ENCODE measurements around the gene PAGR1. TPM values are rescaled to one million over a fixed set of nuclear protein-coding genes. Genes with fewer than 3 reads are reported as not detected.

PAGR1 gene
- polyA plus RNA-seq, 4 donors: 36.9 to 46.0 (median 43.1) TPM

- DNase-seq (no peak), FAIRE-seq (no peak)
- Histone ChIP-seq H3K4me3 (ENCODE audit: low read depth in 1 of 3, low read length in 3 of 3) (no peak overlapping the region), H3K4me1 (ENCODE audit: control insufficient read depth in 3 of 3, insufficient read depth in 2 of 3, low read depth in 1 of 3, low read length in 2 of 3) (peaks cover 0 to 6% (median 0%) of the 10 kb centered on the region in 3 donors), H3K36me3 (ENCODE audit: control insufficient read depth in 3 of 3, insufficient read depth in 2 of 3, low read depth in 1 of 3, low read length in 3 of 3) (peaks cover 0 to 21% (median 11%) of the 10 kb centered on the region in 3 donors), H3K27ac (ENCODE audit: low read depth in 1 of 3, low read length in 2 of 3) (no peak overlapping the region), H3K9me3 (ENCODE audit: control insufficient read depth in 2 of 2, insufficient read depth in 1 of 2, low read depth in 1 of 2, low read length in 1 of 2) (no peaks in the 10 kb centered on the region), H3K27me3 (ENCODE audit: control insufficient read depth in 3 of 3, insufficient read depth in 3 of 3, low read length in 3 of 3) (no peaks in the 10 kb centered on the region)
- 79 to 87% (median 87%) methylated on average over 5 of the region's 5 CpGs for WGBS, 3 donors
Measured at GRCh38 chr16:29854520-29855100, 38.7 kb downstream of the PAGR1 start.

GRCh38 chr16:29857133-29857760, 41.3 kb downstream of the PAGR1 start:
- Histone ChIP-seq H3K4me3 (ENCODE audit: low read depth in 1 of 3, low read length in 3 of 3) (no peak overlapping the region), H3K9me3 (ENCODE audit: control insufficient read depth in 2 of 2, insufficient read depth in 1 of 2, low read depth in 1 of 2, low read length in 1 of 2) (no peaks in the 10 kb centered on the region), H3K36me3 (ENCODE audit: control insufficient read depth in 3 of 3, insufficient read depth in 2 of 3, low read depth in 1 of 3, low read length in 3 of 3) (peaks cover 6 to 39% (median 8%) of the 10 kb centered on the region in 3 donors), H3K27ac (ENCODE audit: low read depth in 1 of 3, low read length in 2 of 3) (no peak overlapping the region), H3K27me3 (ENCODE audit: control insufficient read depth in 3 of 3, insufficient read depth in 3 of 3, low read length in 3 of 3) (no peaks in the 10 kb centered on the region), H3K4me1 (ENCODE audit: control insufficient read depth in 3 of 3, insufficient read depth in 2 of 3, low read depth in 1 of 3, low read length in 2 of 3) (peaks cover 2 to 19% (median 4%) of the 10 kb centered on the region in 3 donors)
- DNase-seq: no peak
- 82 to 86% (median 83%) methylated on average over 7 of the region's 7 CpGs for WGBS, 3 donors
- no peak for FAIRE-seq

- DNase-seq (no peak), FAIRE-seq (no peak)
- Histone ChIP-seq H3K4me3 (ENCODE audit: low read depth in 1 of 3, low read length in 3 of 3) (no peak overlapping the region), H3K36me3 (ENCODE audit: control insufficient read depth in 3 of 3, insufficient read depth in 2 of 3, low read depth in 1 of 3, low read length in 3 of 3) (peaks cover 6 to 39% (median 8%) of the 10 kb centered on the region in 3 donors), H3K4me1 (ENCODE audit: control insufficient read depth in 3 of 3, insufficient read depth in 2 of 3, low read depth in 1 of 3, low read length in 2 of 3) (peaks cover 2 to 19% (median 4%) of the 10 kb centered on the region in 3 donors), H3K9me3 (ENCODE audit: control insufficient read depth in 2 of 2, insufficient read depth in 1 of 2, low read depth in 1 of 2, low read length in 1 of 2) (no peaks in the 10 kb centered on the region), H3K27ac (ENCODE audit: low read depth in 1 of 3, low read length in 2 of 3) (no peak overlapping the region), H3K27me3 (ENCODE audit: control insufficient read depth in 3 of 3, insufficient read depth in 3 of 3, low read length in 3 of 3) (no peaks in the 10 kb centered on the region)
- WGBS, 3 donors: 77 to 91% (median 89%) methylated on average over 8 to 10 of the region's 10 CpGs
Measured at GRCh38 chr16:29858149-29858849, 42.3 kb downstream of the PAGR1 start.

DNA sequence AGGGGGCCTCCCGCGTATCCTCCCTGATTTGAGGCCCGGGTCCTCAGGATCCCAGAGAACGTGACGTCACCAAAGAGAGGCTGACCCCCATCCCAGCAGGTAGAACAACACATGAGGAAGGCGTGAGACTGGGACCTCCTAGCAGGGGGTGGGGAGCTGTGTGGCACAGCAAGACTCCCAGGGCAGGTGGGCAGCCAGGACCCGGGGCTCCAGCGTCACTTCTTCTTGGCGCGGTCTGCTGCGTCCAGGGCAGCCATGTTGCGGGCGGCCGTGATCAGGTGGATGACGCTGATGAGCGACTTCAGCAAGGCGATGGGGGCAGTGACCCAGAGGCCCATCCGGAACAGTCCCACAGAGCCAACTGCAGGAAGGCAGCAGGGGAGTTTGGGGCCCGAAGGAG, 43.0 kb downstream of the PAGR1 start:
- WGBS, 3 donors: 95 to 97% (median 95%) methylated on average over 17 to 19 of the region's 19 CpGs
- H3K27me3 ChIP-seq (ENCODE audit: control insufficient read depth in 3 of 3, insufficient read depth in 3 of 3, low read length in 3 of 3): no peaks in the 10 kb centered on the region
- no peak for FAIRE-seq

DNA sequence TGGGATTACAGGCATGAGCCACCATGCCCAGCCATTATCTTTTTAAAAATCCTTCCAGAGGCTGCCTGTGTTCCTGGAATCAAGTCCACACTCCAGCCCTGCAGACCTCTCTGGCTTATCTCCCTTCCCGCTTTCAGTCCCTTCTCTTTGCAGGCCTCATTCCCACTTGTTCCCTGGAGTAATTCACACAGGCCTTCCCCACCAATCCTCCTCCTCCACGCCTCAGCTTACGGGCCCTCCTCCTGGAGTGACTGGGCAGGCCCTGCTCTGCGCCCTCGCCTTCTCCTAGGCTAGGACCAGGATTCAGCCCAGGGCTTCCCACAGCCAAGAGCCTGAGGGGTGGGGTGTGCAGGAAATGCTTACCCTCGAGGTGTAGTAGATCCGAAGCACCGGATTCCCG, 44.3 kb downstream of the PAGR1 start:
- Histone ChIP-seq H3K36me3 (ENCODE audit: control insufficient read depth in 3 of 3, insufficient read depth in 2 of 3, low read depth in 1 of 3, low read length in 3 of 3) (peaks cover 6 to 39% (median 8%) of the 10 kb centered on the region in 3 donors), H3K9me3 (ENCODE audit: control insufficient read depth in 2 of 2, insufficient read depth in 1 of 2, low read depth in 1 of 2, low read length in 1 of 2) (no peaks in the 10 kb centered on the region), H3K4me1 (ENCODE audit: control insufficient read depth in 3 of 3, insufficient read depth in 2 of 3, low read depth in 1 of 3, low read length in 2 of 3) (peaks cover 2 to 23% (median 4%) of the 10 kb centered on the region in 3 donors), H3K27me3 (ENCODE audit: control insufficient read depth in 3 of 3, insufficient read depth in 3 of 3, low read length in 3 of 3) (no peaks in the 10 kb centered on the region), H3K27ac (ENCODE audit: low read depth in 1 of 3, low read length in 2 of 3) (no peak overlapping the region), H3K4me3 (ENCODE audit: low read depth in 1 of 3, low read length in 3 of 3) (no peak overlapping the region)
- no peak for FAIRE-seq
- DNase-seq: no peak
- 88 to 92% (median 92%) methylated on average over 9 of the region's 9 CpGs for WGBS, 3 donors

More for the DNA sequence above, 43.0 kb downstream of the PAGR1 start:
- Histone ChIP-seq H3K4me1 (ENCODE audit: control insufficient read depth in 3 of 3, insufficient read depth in 2 of 3, low read depth in 1 of 3, low read length in 2 of 3) (peaks cover 2 to 23% (median 4%) of the 10 kb centered on the region in 3 donors), H3K36me3 (ENCODE audit: control insufficient read depth in 3 of 3, insufficient read depth in 2 of 3, low read depth in 1 of 3, low read length in 3 of 3) (peaks cover 6 to 39% (median 8%) of the 10 kb centered on the region in 3 donors), H3K9me3 (ENCODE audit: control insufficient read depth in 2 of 2, insufficient read depth in 1 of 2, low read depth in 1 of 2, low read length in 1 of 2) (no peaks in the 10 kb centered on the region), H3K4me3 (ENCODE audit: low read depth in 1 of 3, low read length in 3 of 3) (no peak overlapping the region), H3K27ac (ENCODE audit: low read depth in 1 of 3, low read length in 2 of 3) (no peak overlapping the region)
- DNase-seq: no peak

GRCh38 chr16:29862383-29862883, 46.5 kb downstream of the PAGR1 start:
- FAIRE-seq: no peak
- no peaks in the 10 kb centered on the region for H3K27me3 ChIP-seq (ENCODE audit: control insufficient read depth in 3 of 3, insufficient read depth in 3 of 3, low read length in 3 of 3)
- peak; percentile 35 to 59 for DNase-seq
- 1% methylated on average over 20 to 27 of the region's 27 CpGs for WGBS, 3 donors
- peaks cover 2 to 17% (median 4%) of the 10 kb centered on the region in 3 donors for H3K4me1 ChIP-seq (ENCODE audit: control insufficient read depth in 3 of 3, insufficient read depth in 2 of 3, low read depth in 1 of 3, low read length in 2 of 3)
- H3K27ac ChIP-seq (ENCODE audit: low read depth in 1 of 3, low read length in 2 of 3): peak overlapping the region in 2 of 3 donors; percentile 75 to 83
- peaks cover 6 to 38% (median 8%) of the 10 kb centered on the region in 3 donors for H3K36me3 ChIP-seq (ENCODE audit: control insufficient read depth in 3 of 3, insufficient read depth in 2 of 3, low read depth in 1 of 3, low read length in 3 of 3)
- H3K9me3 ChIP-seq (ENCODE audit: control insufficient read depth in 2 of 2, insufficient read depth in 1 of 2, low read depth in 1 of 2, low read length in 1 of 2): no peaks in the 10 kb centered on the region
- peak overlapping the region; percentile 78 to 92 (median 90) for H3K4me3 ChIP-seq (ENCODE audit: low read depth in 1 of 3, low read length in 3 of 3)

- peak within 1 kb of the TSS; percentile 78 to 92 (median 90) for H3K4me3 ChIP-seq (ENCODE audit: low read depth in 1 of 3, low read length in 3 of 3)
- H3K4me1 ChIP-seq (ENCODE audit: control insufficient read depth in 3 of 3, insufficient read depth in 2 of 3, low read depth in 1 of 3, low read length in 2 of 3): peaks cover 2 to 17% (median 4%) of the 10 kb centered on the region in 3 donors
- no peak for FAIRE-seq
- H3K27me3 ChIP-seq (ENCODE audit: control insufficient read depth in 3 of 3, insufficient read depth in 3 of 3, low read length in 3 of 3): no peaks in the 10 kb centered on the region
- 0% methylated on average over 37 to 57 of the region's 57 CpGs for WGBS, 3 donors
- peak; percentile 98 for DNase-seq
- H3K27ac ChIP-seq (ENCODE audit: low read depth in 1 of 3, low read length in 2 of 3): peak within 1 kb of the TSS; percentile 75 to 83 (median 79)
- H3K36me3 ChIP-seq (ENCODE audit: control insufficient read depth in 3 of 3, insufficient read depth in 2 of 3, low read depth in 1 of 3, low read length in 3 of 3): peaks cover 6 to 32% (median 8%) of the 10 kb centered on the region in 3 donors
- H3K9me3 ChIP-seq (ENCODE audit: control insufficient read depth in 2 of 2, insufficient read depth in 1 of 2, low read depth in 1 of 2, low read length in 1 of 2): no peaks in the 10 kb centered on the region
Measured at GRCh38 chr16:29862884-29863668, 47.1 kb downstream of the PAGR1 start, which contains the start of gene CDIPT. CDIPT (minus strand) TSS chr16:29863226; CDS start chr16:29862857, 369 bp downstream.

DNA sequence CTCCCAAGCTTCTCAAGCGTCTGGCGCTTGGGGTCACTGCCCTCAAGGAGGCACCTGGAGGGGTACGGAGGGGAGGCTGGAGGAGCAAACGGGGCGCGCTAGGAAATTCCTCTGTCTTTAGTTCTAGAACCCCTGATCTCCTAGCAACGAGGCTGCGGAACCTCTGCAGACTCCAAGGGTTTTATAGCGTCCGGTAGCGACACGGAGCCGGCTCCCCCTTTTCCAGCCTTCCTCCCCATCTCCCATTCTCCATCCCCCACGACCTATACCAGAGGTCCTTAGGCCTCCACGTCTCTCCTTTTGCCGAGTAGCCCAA, 47.7 kb downstream of the PAGR1 start:
- Histone ChIP-seq H3K36me3 (ENCODE audit: control insufficient read depth in 3 of 3, insufficient read depth in 2 of 3, low read depth in 1 of 3, low read length in 3 of 3) (peaks cover 5 to 29% (median 6%) of the 10 kb centered on the region in 3 donors), H3K27ac (ENCODE audit: low read depth in 1 of 3, low read length in 2 of 3) (peak overlapping the region in 1 of 3 donors; percentile 83), H3K4me1 (ENCODE audit: control insufficient read depth in 3 of 3, insufficient read depth in 2 of 3, low read depth in 1 of 3, low read length in 2 of 3) (peaks cover 2 to 17% (median 4%) of the 10 kb centered on the region in 3 donors), H3K9me3 (ENCODE audit: control insufficient read depth in 2 of 2, insufficient read depth in 1 of 2, low read depth in 1 of 2, low read length in 1 of 2) (no peaks in the 10 kb centered on the region), H3K27me3 (ENCODE audit: control insufficient read depth in 3 of 3, insufficient read depth in 3 of 3, low read length in 3 of 3) (no peaks in the 10 kb centered on the region), H3K4me3 (ENCODE audit: low read depth in 1 of 3, low read length in 3 of 3) (peak overlapping the region in 1 of 3 donors; percentile 7)
- DNase-seq (no peak), FAIRE-seq (no peak)
- 32 to 38% (median 36%) methylated on average over 16 of the region's 16 CpGs for WGBS, 3 donors
